ENCODE results near the gene LENG8.

The LENG8 gene

DNA sequence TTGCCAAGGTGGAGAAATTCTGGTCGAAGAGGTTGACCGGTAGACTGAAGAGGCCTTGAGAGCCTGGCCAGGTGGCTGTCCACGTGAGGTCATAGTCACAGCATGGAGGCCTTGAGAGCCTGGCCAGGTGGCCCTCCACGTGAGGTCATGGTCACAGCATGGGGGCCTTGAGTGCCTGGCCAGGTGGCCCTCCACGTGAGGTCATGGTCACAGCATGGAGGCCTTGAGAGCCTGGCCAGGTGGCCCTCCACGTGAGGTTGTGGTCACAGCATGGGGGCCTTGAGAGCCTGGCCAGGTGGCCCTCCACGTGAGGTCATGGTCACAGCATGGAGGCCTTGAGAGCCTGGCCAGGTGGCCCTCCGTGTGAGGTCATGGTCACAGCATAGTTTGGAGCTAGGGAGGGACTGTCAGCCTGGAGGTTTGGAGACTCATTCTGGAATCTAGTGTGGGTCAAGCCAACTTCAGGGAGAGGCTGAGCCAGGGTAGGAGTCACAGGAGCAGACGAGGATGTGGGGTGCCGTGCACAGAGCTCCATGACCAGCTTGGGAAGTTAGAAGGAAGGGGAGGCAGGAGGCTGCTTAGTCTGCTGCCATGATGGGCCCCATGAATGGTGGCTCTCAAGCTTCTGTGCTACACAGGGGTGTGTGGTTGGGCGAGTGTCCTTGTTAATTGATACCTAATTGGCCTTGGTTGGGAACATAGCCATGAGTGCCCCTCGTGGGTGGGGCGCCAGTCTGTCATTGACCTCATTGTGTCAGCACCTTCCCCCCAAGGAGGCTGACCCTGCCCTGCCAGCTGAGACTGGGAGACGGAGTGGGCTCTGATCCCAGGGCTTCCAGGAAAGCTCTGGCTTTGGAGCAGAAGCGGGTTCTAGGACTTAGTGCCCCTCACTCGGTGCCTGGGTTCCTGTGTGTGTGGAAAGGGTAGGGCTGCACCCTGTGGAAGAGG, 10.6 kb downstream of the LENG8 start:
- TF ChIP-seq RAD21 (IDR thresholded peaks at IDR 0.05; ENCODE audit: low read depth) (no peak), YY1 (IDR thresholded peaks at IDR 0.05; ENCODE audit: low read depth) (no peak), CREB1 (IDR thresholded peaks at IDR 0.05; ENCODE audit: low read depth) (no peak), NFIC (IDR thresholded peaks at IDR 0.05) (peak; percentile 73), CEBPB (IDR thresholded peaks at IDR 0.05) (no peak), REST (IDR thresholded peaks at IDR 0.05; ENCODE audit: low read depth) (no peak), TEAD4 (IDR thresholded peaks at IDR 0.05) (peak; percentile 55), EP300 (IDR thresholded peaks at IDR 0.05; ENCODE audit: borderline replicate concordance) (peak; percentile 89), FOXM1 (IDR thresholded peaks at IDR 0.05; ENCODE audit: borderline replicate concordance, low read depth) (peak; percentile 41; the same call in 1 of the 2 replicates), TCF12 (IDR thresholded peaks at IDR 0.05; ENCODE audit: low read depth) (peak; percentile 100), ZBTB7A (IDR thresholded peaks at IDR 0.05; ENCODE audit: low read depth) (no peak), TAF1 (IDR thresholded peaks at IDR 0.05; ENCODE audit: low read depth) (no peak), EGR1 (IDR thresholded peaks at IDR 0.05) (no peak)
- TF ChIP-seq, protein P1, sequence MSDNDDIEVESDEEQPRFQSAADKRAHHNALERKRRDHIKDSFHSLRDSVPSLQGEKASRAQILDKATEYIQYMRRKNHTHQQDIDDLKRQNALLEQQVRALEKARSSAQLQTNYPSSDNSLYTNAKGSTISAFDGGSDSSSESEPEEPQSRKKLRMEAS (IDR thresholded peaks at IDR 0.05), result peak; percentile 72
- TF ChIP-seq, protein P2, sequence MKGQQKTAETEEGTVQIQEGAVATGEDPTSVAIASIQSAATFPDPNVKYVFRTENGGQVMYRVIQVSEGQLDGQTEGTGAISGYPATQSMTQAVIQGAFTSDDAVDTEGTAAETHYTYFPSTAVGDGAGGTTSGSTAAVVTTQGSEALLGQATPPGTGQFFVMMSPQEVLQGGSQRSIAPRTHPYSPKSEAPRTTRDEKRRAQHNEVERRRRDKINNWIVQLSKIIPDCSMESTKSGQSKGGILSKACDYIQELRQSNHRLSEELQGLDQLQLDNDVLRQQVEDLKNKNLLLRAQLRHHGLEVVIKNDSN (IDR thresholded peaks at IDR 0.05), result peak; percentile 56

DNA sequence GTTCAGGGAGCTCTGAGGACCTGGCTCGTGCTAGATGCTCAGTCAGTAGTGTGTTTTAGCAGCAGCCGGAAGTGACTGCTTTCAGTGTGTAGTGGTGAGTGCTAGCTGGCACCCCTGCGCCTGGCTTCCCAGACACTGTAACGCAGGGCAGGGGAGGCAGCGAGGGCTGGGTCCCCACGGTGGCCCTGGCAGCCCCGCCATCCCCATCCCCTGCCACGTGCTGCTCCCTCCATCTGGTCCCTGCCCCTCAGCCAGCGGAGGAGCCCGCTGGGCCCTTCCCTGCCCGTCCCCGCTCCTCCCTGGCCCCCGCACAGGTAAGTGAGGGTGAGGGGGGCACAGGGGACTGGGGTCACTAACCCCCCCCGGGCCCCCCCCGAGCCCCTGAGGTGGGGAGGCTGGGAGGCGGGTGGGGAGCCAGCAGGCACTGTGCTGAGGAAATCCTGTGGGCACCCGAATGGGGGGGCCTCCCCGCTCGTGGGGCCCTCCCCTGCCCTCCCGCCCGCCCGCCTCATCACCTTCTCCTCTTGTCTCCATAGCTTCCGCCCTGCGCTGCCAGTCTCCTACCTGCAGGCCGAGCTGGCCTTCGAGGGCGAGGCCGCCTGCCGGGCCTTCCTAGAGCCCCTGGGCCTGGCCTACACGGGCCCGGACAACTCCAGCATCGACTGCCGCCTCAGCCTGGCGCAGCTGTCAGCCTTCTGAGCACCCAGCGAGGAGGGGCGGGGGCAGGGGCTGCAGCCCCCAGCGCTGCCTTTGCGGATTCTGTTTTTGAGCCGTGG, 11.4 kb downstream of the LENG8 start:
- TF ChIP-seq TCF12 (IDR thresholded peaks at IDR 0.05; ENCODE audit: low read depth) (no peak), TEAD4 (IDR thresholded peaks at IDR 0.05) (no peak), ZBTB7A (IDR thresholded peaks at IDR 0.05; ENCODE audit: low read depth) (no peak; the same call in 1 of the 2 replicates), CREB1 (IDR thresholded peaks at IDR 0.05; ENCODE audit: low read depth) (no peak), NFIC (IDR thresholded peaks at IDR 0.05) (no peak), CEBPB (IDR thresholded peaks at IDR 0.05) (no peak), TAF1 (IDR thresholded peaks at IDR 0.05; ENCODE audit: low read depth) (no peak), REST (IDR thresholded peaks at IDR 0.05; ENCODE audit: low read depth) (no peak), EGR1 (IDR thresholded peaks at IDR 0.05) (no peak), YY1 (IDR thresholded peaks at IDR 0.05; ENCODE audit: low read depth) (no peak), FOXM1 (IDR thresholded peaks at IDR 0.05; ENCODE audit: borderline replicate concordance, low read depth) (no peak), EP300 (IDR thresholded peaks at IDR 0.05; ENCODE audit: borderline replicate concordance) (no peak), RAD21 (IDR thresholded peaks at IDR 0.05; ENCODE audit: low read depth) (no peak)
- TF ChIP-seq, protein P2 (IDR thresholded peaks at IDR 0.05), result no peak
- TF ChIP-seq, protein P1 (IDR thresholded peaks at IDR 0.05), result no peak

GRCh38 chr19:54461210-54461609, 12.2 kb downstream of the LENG8 start:
- TF ChIP-seq ZBTB7A (IDR thresholded peaks at IDR 0.05; ENCODE audit: low read depth) (no peak), EGR1 (IDR thresholded peaks at IDR 0.05) (no peak), YY1 (IDR thresholded peaks at IDR 0.05; ENCODE audit: low read depth) (no peak), TAF1 (IDR thresholded peaks at IDR 0.05; ENCODE audit: low read depth) (no peak), TEAD4 (IDR thresholded peaks at IDR 0.05) (no peak), FOXM1 (IDR thresholded peaks at IDR 0.05; ENCODE audit: borderline replicate concordance, low read depth) (no peak), REST (IDR thresholded peaks at IDR 0.05; ENCODE audit: low read depth) (no peak), RAD21 (IDR thresholded peaks at IDR 0.05; ENCODE audit: low read depth) (no peak), CREB1 (IDR thresholded peaks at IDR 0.05; ENCODE audit: low read depth) (no peak), CEBPB (IDR thresholded peaks at IDR 0.05) (no peak), EP300 (IDR thresholded peaks at IDR 0.05; ENCODE audit: borderline replicate concordance) (no peak), TCF12 (IDR thresholded peaks at IDR 0.05; ENCODE audit: low read depth) (no peak), NFIC (IDR thresholded peaks at IDR 0.05) (no peak)
- TF ChIP-seq, protein P1 (IDR thresholded peaks at IDR 0.05), result no peak
- TF ChIP-seq, protein P2 (IDR thresholded peaks at IDR 0.05), result no peak
